IMR-90 (cell line): ENCODE data around the gene ZBTB44. TPM values are rescaled to one million over a fixed set of nuclear protein-coding genes. Genes with fewer than 3 reads are reported as not detected.

Experiments
- ATAC-seq: fragments of 200-7000 bp; cut with Tn5 transposase; 2 replicates; pipeline ENCODE4 v1.9.1; 2020; ENCODE audit warnings: low read depth, mild to moderate bottlenecking, moderate library complexity
- BruUV-seq: library from RNA; stranded (reverse); fragments of 400-500 nt; replicated peaks from 2 replicates; lab custom pipeline; 2021; lab: Mats Ljungman, UMichigan
- CTCF ChIA-PET: fragments of 300-600 bp; formaldehyde crosslinking; extraction: SDS; loops from one replicate; lab custom pipeline; 2021; ENCODE audit warnings: antibody characterized with exemption; lab: Yijun Ruan, JAX
- POLR2A ChIA-PET: fragments of 300-600 bp; sonication (Branson Sonifier 250); formaldehyde crosslinking; loops from one replicate; lab custom pipeline; 2022; ENCODE audit warnings: antibody characterized with exemption; ENCODE audit not compliant: unreplicated experiment; lab: Charles Lee
- DNase-seq: peaks from one replicate; pipeline ENCODE4 v3.0.0; 2013
- H2AFZ ChIP-seq: replicated peaks from 2 replicates; pipeline ENCODE3; 2013; ENCODE audit warnings: low read length, mild to moderate bottlenecking; ENCODE audit not compliant: poor library complexity
- H2AK5ac ChIP-seq: 2 replicates; pipeline ENCODE4 v1.6.1; 2013; ENCODE audit warnings: low read depth, low read length, inconsistent platforms
- H2AK9ac ChIP-seq: replicated peaks from 2 replicates; pipeline ENCODE3; 2013; ENCODE audit warnings: mild to moderate bottlenecking, low read depth, low read length, moderate library complexity; ENCODE audit not compliant: poor library complexity
- H2BK120ac ChIP-seq: 2 replicates; pipeline ENCODE4 v1.6.1; 2013; ENCODE audit warnings: low read depth, low read length, inconsistent platforms
- H2BK15ac ChIP-seq: 3 replicates; pipeline ENCODE4 v1.6.1; 2013; ENCODE audit warnings: low read depth, low read length, inconsistent platforms
- H2BK20ac ChIP-seq: 2 replicates; pipeline ENCODE4 v1.6.1; 2013; ENCODE audit warnings: low read depth, mild to moderate bottlenecking, inconsistent platforms, low read length, moderate library complexity
- H2BK5ac ChIP-seq: 2 replicates; pipeline ENCODE4 v1.6.1; 2013; ENCODE audit warnings: mild to moderate bottlenecking, low read depth, low read length, inconsistent platforms; ENCODE audit not compliant: poor library complexity, severe bottlenecking
- H3K14ac ChIP-seq: replicated peaks from 2 replicates; pipeline ENCODE4 v1.6.1; 2013; ENCODE audit warnings: low read depth, low read length, inconsistent platforms
- H3K18ac ChIP-seq: 2 replicates; pipeline ENCODE4 v1.6.1; 2013; ENCODE audit warnings: low read depth, low read length, control low read depth
- H3K23ac ChIP-seq: 2 replicates; pipeline ENCODE4 v1.6.1; 2013; ENCODE audit warnings: low read depth, low read length, inconsistent platforms
- H3K27ac ChIP-seq: 2 replicates; pipeline ENCODE4 v1.5.1; 2013; ENCODE audit warnings: mild to moderate bottlenecking, control low read depth, low read length; ENCODE audit not compliant: insufficient read depth
- H3K27me3 ChIP-seq: 2 replicates; pipeline ENCODE4 v1.6.1; 2013; ENCODE audit warnings: low read length; ENCODE audit not compliant: control insufficient read depth, insufficient read depth
- H3K36me3 ChIP-seq: 2 replicates; pipeline ENCODE4 v1.6.1; 2013; ENCODE audit warnings: low read length, mixed read lengths; ENCODE audit not compliant: control insufficient read depth, insufficient read depth
- H3K4ac ChIP-seq: 2 replicates; pipeline ENCODE4 v1.6.1; 2013; ENCODE audit warnings: low read depth, low read length, inconsistent platforms
- H3K4me1 ChIP-seq: 2 replicates; pipeline ENCODE4 v1.6.1; 2013; ENCODE audit warnings: low read length, mixed read lengths; ENCODE audit not compliant: control insufficient read depth, insufficient read depth
- H3K4me2 ChIP-seq: 2 replicates; pipeline ENCODE4 v1.6.1; 2013; ENCODE audit warnings: low read depth, mild to moderate bottlenecking, control low read depth, low read length, moderate library complexity
- H3K4me3 ChIP-seq: 2 replicates; pipeline ENCODE4 v1.5.1; 2013; ENCODE audit warnings: low read depth, mild to moderate bottlenecking, control low read depth, low read length, moderate library complexity; ENCODE audit not compliant: insufficient read depth
- H3K56ac ChIP-seq: 2 replicates; pipeline ENCODE4 v1.6.1; 2013; ENCODE audit warnings: low read length, inconsistent platforms; ENCODE audit not compliant: insufficient read depth; ENCODE audit errors: extremely low read depth
- H3K79me1 ChIP-seq, 2 experiments: 2 replicates each; pipeline ENCODE4 v1.6.1; 2013; ENCODE audit warnings: low read length in 2 of 2, inconsistent platforms in 1 of 2, low read depth in 1 of 2
- H3K9ac ChIP-seq: 2 replicates; pipeline ENCODE4 v1.6.1; 2013; ENCODE audit warnings: low read depth, low read length, control low read depth
- H3K9me1 ChIP-seq: 2 replicates; pipeline ENCODE4 v1.6.1; 2013; ENCODE audit warnings: low read length, inconsistent platforms; ENCODE audit not compliant: insufficient read depth
- H3K9me3 ChIP-seq: 2 replicates; pipeline ENCODE4 v1.6.1; 2013; ENCODE audit warnings: low read length; ENCODE audit not compliant: control insufficient read depth, insufficient read depth
- H4K20me1 ChIP-seq: 2 replicates; pipeline ENCODE4 v1.6.1; 2013; ENCODE audit warnings: low read length, inconsistent platforms; ENCODE audit not compliant: insufficient read depth
- H4K5ac ChIP-seq: 2 replicates; pipeline ENCODE4 v1.6.1; 2013; ENCODE audit warnings: mild to moderate bottlenecking, low read depth, low read length, control low read depth
- H4K8ac ChIP-seq, 2 experiments: 2 replicates each; pipeline ENCODE4 v1.6.1; 2013; ENCODE audit warnings: low read depth in 2 of 2, low read length in 2 of 2, control low read depth in 1 of 2, inconsistent platforms in 1 of 2
- H4K91ac ChIP-seq: 2 replicates; pipeline ENCODE4 v1.6.1; 2013; ENCODE audit warnings: low read depth, low read length, inconsistent platforms; ENCODE audit not compliant: insufficient read depth
- BHLHE40 ChIP-seq: fragments of 150-350 bp; IDR thresholded peaks from 2 replicates; pipeline ENCODE4 v1.6.1; 2016; ENCODE audit warnings: mild to moderate bottlenecking, low read depth, low read length
- CEBPB ChIP-seq: IDR thresholded peaks from 2 replicates; pipeline ENCODE4 v1.6.1; 2012; ENCODE audit warnings: low read depth, low read length, improper control_type of control experiment
- CHD1 ChIP-seq: IDR thresholded peaks from 2 replicates; pipeline ENCODE4 v1.6.1; 2012; ENCODE audit warnings: low read depth, low read length, improper control_type of control experiment
- CTCF ChIP-seq: conservative IDR thresholded peaks from 2 replicates; pipeline ENCODE4 v1.5.1; 2012; ENCODE audit warnings: mild to moderate bottlenecking, low read depth, low read length, improper control_type of control experiment
- FOS ChIP-seq: fragments of 150-350 bp; IDR thresholded peaks from 2 replicates; pipeline ENCODE4 v1.6.1; 2016; ENCODE audit warnings: low read depth, low read length
- MAZ ChIP-seq: IDR thresholded peaks from 2 replicates; pipeline ENCODE4 v1.6.1; 2012; ENCODE audit warnings: low read depth, mild to moderate bottlenecking, low read length, improper control_type of control experiment, moderate library complexity, borderline replicate concordance
- MXI1 ChIP-seq: IDR thresholded peaks from 2 replicates; pipeline ENCODE4 v1.6.1; 2012; ENCODE audit warnings: low read depth, mild to moderate bottlenecking, low read length, moderate library complexity, borderline replicate concordance
- NFE2L2 ChIP-seq: fragments of 150-350 bp; IDR thresholded peaks from 2 replicates; pipeline ENCODE4 v1.6.1; 2016; ENCODE audit warnings: low read depth, mild to moderate bottlenecking, low read length
- RAD21 ChIP-seq: IDR thresholded peaks from 2 replicates; pipeline ENCODE4 v1.6.1; 2012; ENCODE audit warnings: low read length, improper control_type of control experiment
- WGBS, 2 experiments: methylation state at CpG; one replicate each; pipeline versions ENCODE4 v1.1.5 to v1.1.7; 2013; ENCODE audit warnings: missing lambda C conversion rate in 2 of 2; ENCODE audit not compliant: insufficient read length in 1 of 2; ENCODE audit errors: extremely low coverage in 2 of 2; 5-methylcytosine and 5-hydroxymethylcytosine counted together
- dilution Hi-C: fragments of 300-500 bp; cut with HindIII; formaldehyde crosslinking; loops from one replicate; pipeline ENCODE4 v1.14.3; 2018; ENCODE audit warnings: low sequenced_read_pairs; ENCODE audit not compliant: unreplicated experiment
- in situ Hi-C: fragments of 300-500 bp; cut with MboI; formaldehyde crosslinking; loops from 3 replicates; pipeline ENCODE4 v1.14.3; 2019; ENCODE audit warnings: low sequenced_read_pairs, inconsistent platforms, mixed read lengths
- intact Hi-C: fragments of 100-400 bp; cut with micrococcal nuclease; formaldehyde crosslinking; loops from 2 replicates; pipeline ENCODE4 v1.10.0; 2022
- polyA plus RNA-seq, 3 experiments: library from polyadenylated mRNA; depleted of rRNA; stranded (reverse); fragments of >200 nt; gene quantifications; 2 replicates each; pipeline ENCODE4 v1.2.3, GENCODE V29; 2012; ENCODE audit warnings: low replicate concordance in 1 of 3
- total RNA-seq: library from RNA; depleted of rRNA; stranded (reverse); fragments of >200 nt; gene quantifications from 2 replicates; pipeline ENCODE4 v1.2.3, GENCODE V29; 2012

Gene ZBTB44
- total and polyA plus RNA-seq, 2 of the 4 experiments (the other 2 are of a cell fraction), result 6.9 to 23.3 TPM

- POLR2A ChIA-PET, result no interaction called here
- Histone ChIP-seq H3K4me1 (no peaks in the 10 kb centered on the region), H2BK15ac (no peak overlapping the region), H3K23ac (no peak overlapping the region), H3K79me1 (no peaks in the 10 kb centered on the region), H3K36me3 (no peaks in the 10 kb centered on the region), H4K8ac (no peak overlapping the region), H3K14ac (no peak overlapping the region), H3K27me3 (peaks cover 43% of the 10 kb centered on the region), H3K4ac (no peak overlapping the region), H4K5ac (no peak overlapping the region), H3K27ac (no peak overlapping the region), H2BK5ac (no peak overlapping the region), H3K9ac (no peak overlapping the region), H4K91ac (no peak overlapping the region), H3K4me2 (no peak overlapping the region), H3K4me3 (no peak overlapping the region), H3K56ac (no peak overlapping the region), H2AK5ac (no peak overlapping the region), H3K9me3 (no peaks in the 10 kb centered on the region), H2AFZ (no peak overlapping the region), H2BK120ac (no peak overlapping the region), H3K9me1 (no peaks in the 10 kb centered on the region), H3K18ac (no peak overlapping the region), H2BK20ac (no peak overlapping the region), H2AK9ac (no peak overlapping the region), H4K20me1 (no peaks in the 10 kb centered on the region)
- BruUV-seq, result no TSS peak
- no peak for DNase-seq
- intact Hi-C loops, result loop anchor here (5.0 to 10.0 kb wide), 3 partner anchors 171 to 681 kb away; no protein-coding TSS in a partner anchor
- no peak for ATAC-seq
- TF ChIP-seq CTCF, result no peak
- no peak for TF ChIP-seq RAD21
- TF ChIP-seq FOS, result no peak
- no peak for TF ChIP-seq MAZ
- TF ChIP-seq CEBPB, result no peak
- TF ChIP-seq NFE2L2, result no peak
- TF ChIP-seq MXI1, result no peak
- TF ChIP-seq CHD1, result no peak
- TF ChIP-seq BHLHE40, result no peak
- dilution Hi-C loops, result no loop called here
- in situ Hi-C loops, result loop anchor here (5.0 to 25.0 kb wide), 3 partner anchors 176 to 654 kb away; partner anchors contain the start of gene ADAMTS8
- 90% methylated on average over 2 of the region's 3 CpGs; no CpG with 5 or more reads in 1 of the 2 experiments for WGBS, 2 experiments
- CTCF ChIA-PET, result interaction anchor here (1.1 kb wide), 1 partner anchor 651 kb away, joined by 4 read pairs; no protein-coding TSS in a partner anchor
Observed at GRCh38 chr11:130211144-130211543, 103.6 kb downstream of the ZBTB44 start.
